IPS DF 4.7 (cell line): Measurements from ENCODE around the gene PATZ1.
"Not testable (repeated sequence)": the region's sequence is repeated elsewhere in the genome, so short reads cannot be mapped to it uniquely, and the experiment has no call there.

Experiments used
- DNase-seq: peaks from one replicate; pipeline ENCODE4 v3.0.0-alpha.2; 2013; ENCODE audit warnings: low spot score; ENCODE audit errors: extremely low read depth

Gene PATZ1

DNA sequence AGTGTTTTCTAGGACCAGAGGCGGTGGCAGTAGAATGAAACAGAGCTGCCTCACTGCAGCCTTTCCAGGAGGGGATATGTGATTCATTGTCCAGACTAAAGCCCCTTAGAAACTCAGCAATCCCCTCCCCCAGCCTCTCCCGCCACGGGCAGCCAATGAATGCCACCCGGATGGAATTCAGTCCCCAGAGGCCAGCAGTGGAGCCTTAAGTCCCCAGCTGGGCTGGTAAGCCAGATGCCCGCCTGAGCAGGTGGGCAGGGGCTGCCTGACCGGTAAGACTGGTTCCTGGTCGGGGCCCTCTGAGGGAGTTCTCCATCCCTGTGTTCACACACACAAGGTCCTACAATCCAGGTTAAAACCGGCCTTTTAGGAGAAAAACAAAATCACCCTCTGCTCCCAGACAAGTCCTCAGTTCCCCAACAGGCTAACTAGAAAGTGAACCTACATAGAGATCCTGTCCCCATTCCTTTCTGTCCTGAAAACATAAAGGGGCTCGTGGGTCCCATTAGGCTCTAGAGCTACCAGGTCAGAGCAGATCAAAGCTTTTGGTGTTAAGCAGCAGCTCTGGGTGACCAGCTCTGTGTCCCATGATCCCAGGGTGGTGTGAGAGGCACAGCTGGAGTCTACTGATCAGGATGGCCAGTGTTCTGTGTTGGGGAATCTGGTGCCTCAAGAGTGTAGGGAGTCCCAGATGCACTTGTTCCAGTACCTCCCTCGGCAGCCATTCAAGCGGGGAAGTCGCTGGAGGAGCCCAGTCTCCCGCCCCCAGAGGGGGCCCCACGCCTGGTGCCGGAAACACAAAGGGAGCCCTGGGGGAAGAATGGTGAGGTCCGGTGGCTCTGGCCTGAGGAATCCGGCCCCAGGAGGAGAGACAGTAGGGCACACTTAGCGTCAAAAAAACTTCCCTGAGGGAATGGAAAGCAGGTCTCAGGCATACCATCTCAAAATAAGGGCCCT, 2.6 kb downstream of the PATZ1 start:
- DNase-seq, result no peak

DNA sequence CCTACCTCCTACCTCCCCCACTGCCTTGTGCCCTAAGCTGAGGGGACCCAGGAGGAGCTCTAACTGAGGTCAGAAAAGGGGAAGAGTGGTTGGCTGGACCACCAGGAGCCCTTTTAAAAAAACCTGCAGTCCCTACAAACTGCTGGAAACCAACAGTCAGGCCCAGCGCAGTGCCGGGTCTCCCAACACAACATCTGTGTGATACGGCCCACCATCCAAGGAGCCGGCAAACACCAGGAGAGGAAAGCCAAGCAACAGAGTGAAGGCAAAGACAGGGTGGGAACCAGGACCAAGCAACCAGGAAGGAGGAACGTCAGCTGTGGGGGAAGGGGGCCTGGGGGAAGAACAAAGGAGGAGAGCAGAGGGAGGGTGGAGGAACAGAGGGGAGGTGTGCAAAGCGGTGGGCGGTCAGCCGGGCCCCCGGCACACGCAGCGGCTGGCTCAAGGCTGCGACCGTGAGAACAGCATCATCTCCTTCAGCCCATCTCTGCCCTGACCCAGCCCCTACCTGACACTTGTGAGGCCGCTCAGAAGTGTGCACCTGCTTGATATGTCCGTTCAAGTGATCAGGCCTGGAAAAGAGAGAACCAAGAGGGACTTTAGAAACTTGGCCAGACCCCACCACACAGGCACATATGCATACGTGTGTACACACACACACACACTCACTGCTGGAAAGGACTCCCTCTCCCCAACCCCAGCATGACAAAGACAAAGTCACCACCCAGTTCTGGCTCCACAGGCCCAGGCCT, 3.6 kb downstream of the PATZ1 start:
- no peak for DNase-seq

DNA sequence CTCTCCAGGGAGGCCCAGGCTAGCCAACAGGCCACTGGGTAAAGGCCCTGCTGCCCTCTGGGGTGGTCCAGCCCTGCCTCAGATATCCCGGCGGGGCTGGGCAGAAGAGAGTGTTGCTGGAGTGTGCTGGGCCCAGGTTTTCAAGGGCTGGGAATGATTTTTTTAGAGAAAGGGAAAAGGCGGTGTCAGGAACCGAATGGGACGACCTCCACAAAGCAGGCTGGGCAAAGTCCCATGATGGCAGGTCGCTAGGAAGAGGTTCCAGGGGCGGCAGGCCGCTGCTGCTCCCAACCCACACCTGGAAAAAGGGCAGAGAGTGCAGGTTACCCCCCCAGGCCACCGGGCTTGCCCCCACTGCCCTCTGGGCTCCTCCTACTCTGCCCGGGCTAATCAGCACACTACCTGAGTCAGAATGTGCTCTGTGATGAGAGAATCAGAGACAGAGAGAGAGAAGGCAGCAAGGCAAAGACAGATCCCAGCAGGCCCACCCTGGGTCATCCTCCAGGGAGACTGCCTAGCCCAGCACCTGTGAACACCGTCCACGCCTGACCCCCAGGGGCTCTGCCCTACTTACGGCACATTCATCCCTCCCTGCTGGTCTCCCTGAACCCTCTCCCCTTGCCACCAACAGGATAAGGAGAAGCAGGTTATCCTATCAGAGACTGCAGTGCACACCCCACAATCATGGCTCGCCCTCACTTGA, 4.6 kb downstream of the PATZ1 start:
- no peak for DNase-seq

DNA sequence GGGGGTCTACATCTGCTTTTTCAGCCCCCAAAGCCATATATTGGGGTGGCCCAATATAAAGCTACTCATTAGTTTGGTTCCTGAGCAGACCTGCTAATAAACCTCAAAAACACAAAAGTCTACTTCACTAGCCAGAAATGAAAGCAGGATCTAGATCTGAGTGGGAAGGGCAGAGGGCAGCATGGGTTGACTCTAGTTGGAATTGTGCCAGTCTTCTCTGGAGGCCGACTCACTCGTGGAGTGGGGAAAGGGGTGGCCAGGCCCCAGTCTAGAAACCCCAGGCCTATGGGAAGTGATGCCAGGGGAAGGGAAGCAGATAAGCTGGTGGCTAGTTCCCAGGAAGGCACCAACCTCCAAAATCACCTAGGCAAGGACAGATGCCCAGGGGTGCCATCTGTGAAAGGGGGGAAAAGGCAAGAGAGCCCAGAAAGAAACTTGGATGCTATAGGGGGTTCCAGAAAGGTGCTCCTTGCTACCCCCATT, 5.3 kb downstream of the PATZ1 start:
- DNase-seq, result no peak

DNA sequence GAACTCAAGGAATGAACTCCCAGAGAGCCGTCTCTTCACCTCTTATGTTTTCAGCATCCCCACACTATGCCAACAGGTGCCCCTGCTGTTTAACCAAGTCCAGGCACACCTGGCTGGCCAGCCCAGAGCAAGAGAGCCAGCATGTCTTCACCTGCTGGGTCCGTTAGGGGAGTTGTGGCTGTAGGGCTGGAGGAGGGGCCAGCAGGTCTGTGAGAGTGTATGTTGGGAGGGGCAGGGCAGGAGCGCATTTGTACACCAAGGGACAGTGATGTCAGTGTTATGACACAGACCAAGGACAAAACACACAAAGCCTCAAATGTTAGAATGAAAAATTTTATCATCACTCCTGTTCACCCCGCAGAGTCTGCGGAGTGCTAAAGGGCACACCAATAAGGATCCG, 5.8 kb downstream of the PATZ1 start:
- DNase-seq, result no peak

DNA sequence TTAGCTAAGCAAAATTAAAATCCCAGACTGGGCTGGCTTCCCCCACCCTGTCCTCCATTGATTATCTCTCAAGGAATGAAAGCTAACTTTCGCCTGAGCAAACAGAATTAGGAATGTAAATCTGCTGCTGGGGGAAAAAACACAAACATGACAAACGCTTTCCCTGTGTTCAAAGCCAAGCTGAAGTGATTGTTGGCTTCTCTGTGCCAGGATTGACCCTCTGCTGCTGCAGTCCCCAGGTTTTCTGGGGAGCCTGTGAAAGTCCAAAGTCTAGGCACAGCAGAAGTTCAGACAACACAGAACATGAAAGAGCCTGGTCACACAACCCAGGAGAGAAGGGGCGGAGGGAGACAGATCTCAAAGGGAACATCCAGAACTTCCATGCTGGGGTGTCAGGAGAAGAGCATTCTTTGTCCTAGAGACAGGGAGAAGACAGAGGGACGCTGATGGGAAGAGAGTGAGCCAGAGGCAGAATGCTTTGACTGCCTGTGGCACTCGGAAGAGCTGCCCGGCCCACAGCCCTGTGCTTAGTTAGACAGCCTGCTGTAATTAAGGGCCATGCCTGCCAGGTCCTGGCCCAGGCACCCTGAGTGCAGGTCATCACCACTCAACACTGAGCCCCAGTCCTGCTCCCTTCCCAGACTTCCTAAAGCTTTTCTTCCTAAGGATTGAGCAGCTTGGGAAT, 6.9 kb downstream of the PATZ1 start:
- no peak for DNase-seq

DNA sequence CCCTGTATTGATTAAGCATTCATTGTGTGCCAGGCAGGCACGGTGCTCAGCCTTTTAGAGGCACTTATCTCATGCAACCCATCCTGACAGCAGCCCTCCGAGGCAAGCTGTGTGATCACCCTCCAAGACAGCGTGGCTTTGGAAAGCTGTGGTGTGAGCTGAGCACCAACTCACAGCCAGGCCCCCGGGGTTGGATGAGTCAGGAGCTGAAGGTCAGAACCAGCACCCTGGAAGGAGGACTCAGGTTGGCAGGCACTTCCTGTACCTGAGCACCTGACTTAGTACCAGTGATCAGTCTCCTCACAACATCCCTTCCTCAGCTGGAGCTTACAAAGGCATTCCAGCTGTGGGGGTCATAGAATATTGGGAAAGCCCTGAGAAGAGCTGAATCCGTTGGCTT, 9.0 kb downstream of the PATZ1 start:
- DNase-seq, result no peak

DNA sequence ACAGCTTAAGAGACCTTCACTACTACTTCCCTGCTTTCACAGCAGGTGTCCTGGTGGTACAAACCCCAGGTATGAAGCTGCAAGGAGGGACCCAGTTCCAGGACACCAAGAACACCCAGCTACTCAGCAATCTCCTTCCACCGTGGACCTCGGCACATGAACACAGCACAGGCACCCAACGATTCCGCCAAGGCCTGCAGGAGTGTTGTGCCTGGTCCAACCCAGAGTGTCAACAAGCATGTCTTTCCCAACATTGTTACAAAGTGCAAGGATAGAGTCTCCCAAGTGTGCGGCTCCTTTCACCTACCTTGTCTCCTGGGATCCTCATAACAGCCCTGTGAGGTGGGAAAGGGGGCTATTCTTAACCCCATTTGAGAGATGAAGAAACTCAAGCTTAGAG, 11.8 kb downstream of the PATZ1 start:
- no peak for DNase-seq

DNA sequence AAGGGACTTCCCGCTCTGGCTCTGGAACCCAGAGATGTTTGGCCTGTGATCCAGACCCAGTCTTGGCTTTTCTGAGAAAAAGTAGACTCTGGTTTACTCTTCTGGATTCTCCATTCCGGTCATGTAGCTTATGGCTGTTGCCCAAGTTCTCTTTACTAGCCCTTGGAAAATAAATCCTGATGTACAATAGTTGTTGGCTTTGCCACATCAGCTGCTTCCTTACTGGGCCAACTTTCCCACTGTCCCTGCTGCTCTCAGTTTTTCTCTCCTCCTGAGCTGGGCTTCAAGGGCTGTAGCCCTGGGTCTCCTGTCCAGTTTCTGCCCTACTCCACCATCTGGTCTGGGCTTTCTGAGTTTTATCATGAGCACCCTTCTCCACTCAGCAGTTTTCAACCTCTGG, 12.5 kb downstream of the PATZ1 start:
- no peak for DNase-seq

DNA sequence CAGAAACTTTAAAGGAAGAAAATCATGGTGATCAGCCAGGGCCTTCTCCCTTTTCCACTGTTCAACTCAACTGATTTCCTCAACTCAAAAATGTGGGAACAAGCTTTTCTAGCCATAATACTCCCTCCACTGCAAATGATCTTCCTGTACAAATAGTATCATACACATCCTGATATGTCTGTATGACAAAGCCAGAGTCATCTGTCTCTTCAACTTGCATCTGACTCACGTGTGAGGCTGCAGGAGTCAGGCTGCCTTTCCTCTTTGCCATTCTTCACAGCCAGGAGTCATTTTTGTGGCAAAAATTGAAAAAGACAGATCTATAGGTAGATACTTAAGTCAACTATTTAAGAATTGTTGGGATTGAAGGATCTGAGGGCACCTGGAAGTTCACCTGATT, 13.3 kb downstream of the PATZ1 start:
- DNase-seq, result no peak

DNA sequence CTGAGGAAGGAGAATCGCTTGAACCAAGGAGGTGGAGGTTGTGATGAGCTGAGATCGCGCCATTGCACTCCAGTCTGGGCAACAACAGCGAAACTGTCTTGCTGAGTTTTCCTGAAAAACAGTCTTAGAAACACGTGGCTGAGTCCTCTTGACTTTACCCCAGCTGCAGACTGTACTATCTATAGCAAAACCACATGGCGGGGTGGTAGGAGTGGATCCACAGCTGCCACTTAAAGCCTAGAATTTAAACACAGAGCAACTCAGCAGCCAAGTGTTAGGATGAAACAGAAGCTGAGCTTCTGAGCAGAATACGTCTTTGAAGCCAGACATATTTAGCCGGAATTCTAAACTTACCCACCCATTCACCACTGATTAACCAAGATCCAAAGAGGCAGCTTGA, 14.1 kb downstream of the PATZ1 start:
- no peak for DNase-seq

DNA sequence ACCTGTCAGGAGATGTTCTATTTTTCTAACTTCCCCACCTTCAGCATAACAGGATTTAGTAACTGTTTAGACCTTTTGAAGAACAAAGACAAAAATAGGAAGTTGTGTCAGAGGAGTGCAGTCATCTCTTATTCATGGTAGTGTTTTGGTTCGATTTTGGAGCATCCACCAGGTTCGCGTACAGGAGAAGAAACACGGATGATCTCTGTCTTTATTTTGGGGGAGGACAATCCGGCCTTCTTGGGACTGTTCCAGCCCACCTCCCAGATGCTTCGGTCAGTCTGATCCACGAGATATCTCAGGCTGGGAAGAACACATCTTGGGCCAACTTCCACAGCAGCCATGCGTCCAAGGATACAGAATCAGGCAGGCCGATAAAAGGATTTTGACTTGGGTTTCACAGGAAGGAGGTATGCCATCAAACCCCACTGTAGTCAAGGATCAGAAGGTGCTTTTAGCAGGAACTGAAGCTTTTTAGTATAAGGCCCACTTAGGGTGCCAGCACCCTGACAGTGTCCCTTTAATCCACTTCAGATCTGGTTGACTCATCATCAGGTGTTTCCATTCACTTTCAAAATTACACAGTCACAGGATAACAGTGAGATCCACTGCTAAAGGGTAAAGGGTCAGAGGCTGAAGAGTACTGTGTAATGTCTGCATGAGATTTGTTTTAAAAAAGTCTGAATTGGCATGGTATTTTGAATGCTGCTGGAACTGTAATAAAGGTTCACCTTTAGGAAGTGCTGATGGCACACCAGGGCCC, 16.5 kb downstream of the PATZ1 start:
- DNase-seq, result no peak

DNA sequence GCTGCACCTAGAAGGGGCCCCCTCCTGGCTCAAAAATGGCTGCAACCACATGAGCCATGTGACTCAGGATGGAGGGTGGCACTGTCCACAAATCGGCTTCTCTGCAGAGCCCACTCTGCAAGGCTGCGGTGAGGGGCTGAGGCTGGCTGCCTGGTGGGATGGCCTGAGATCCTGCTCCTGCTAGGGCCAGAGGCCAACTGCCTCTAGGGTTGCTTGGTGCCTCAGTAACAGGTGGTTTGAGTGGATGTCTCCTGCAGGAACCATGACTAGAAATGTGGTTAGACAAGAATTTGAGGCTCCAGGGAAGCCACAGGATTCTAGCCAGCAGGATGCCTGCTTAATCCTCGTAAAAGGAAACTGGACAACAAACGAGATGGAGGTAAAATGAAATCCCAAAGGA, 17.1 kb downstream of the PATZ1 start:
- no peak for DNase-seq

DNA sequence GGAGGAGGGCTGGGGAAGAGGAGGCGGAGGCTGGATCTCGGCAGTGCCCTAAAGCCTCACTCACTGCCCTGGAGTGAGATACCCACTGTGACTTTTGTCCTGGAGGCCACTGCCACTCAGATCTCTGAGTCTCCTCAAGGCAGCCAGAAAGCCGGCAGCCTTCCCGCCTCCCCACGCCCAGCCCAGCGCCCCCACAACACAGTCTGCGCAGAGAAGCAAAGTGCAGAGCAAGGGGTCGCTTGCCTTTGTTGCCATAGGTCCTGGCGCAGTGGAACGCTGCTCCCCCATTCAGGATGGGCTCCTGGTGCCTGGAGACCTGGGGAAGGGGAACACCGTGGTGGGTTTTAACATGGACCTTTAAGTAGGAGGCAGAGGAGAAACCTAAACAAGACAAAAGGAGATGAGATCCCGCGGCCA, 17.6 kb downstream of the PATZ1 start:
- DNase-seq, result no peak

DNA sequence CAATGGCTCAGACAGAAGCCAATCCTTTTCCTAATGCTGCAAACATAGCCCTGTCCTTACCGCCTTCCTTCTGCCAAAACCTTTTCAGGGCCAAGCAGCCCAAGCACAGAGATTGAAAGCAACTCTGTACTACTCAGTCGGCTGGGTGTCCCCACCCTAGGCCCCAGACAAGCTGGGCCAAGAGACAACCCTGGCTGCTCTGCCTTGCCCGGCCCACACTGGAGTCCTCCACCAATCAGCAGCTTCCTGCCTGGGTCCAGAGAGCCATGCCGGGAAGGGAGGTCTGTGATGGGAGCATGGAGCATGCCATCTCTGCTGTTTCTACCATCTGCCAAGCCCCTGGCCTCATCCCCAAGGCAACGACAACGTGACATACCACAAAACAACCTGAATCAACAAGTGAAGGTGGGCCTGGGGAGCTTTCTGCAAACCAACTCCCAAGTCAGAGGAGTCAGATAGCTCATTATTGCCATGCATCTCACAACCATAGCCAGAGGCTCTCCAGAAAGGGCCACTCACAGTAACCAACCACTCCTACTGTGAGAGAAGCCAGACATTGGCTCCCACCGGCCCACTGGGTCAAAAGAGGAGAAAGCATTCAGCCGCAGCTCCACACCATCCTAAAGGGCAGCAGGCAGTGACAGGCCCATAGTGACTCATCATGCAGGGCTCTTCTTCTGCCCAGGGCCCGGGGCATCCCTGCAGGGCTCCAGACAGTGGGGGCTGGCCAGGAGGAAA, 18.2 kb downstream of the PATZ1 start:
- no peak for DNase-seq

DNA sequence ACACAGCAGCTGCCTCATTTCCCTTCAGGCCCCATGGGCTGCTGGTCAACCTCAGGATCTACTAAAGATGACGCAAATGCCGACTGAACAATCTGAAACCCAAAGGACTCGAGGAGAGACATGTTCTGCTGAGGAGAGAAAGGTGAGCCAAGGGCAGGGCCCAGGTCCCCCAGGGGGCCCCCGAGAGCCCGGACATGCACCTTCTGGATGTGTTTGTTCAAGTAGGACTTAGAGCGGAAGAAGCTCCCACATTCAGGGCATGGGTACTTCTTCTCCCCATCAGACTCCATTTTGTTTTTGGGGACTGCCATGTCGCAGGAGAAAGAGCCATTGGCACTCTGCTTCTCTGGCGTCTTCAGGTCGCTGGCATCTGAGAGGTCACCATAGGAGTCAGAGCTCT, 19.3 kb downstream of the PATZ1 start:
- DNase-seq, result no peak

DNA sequence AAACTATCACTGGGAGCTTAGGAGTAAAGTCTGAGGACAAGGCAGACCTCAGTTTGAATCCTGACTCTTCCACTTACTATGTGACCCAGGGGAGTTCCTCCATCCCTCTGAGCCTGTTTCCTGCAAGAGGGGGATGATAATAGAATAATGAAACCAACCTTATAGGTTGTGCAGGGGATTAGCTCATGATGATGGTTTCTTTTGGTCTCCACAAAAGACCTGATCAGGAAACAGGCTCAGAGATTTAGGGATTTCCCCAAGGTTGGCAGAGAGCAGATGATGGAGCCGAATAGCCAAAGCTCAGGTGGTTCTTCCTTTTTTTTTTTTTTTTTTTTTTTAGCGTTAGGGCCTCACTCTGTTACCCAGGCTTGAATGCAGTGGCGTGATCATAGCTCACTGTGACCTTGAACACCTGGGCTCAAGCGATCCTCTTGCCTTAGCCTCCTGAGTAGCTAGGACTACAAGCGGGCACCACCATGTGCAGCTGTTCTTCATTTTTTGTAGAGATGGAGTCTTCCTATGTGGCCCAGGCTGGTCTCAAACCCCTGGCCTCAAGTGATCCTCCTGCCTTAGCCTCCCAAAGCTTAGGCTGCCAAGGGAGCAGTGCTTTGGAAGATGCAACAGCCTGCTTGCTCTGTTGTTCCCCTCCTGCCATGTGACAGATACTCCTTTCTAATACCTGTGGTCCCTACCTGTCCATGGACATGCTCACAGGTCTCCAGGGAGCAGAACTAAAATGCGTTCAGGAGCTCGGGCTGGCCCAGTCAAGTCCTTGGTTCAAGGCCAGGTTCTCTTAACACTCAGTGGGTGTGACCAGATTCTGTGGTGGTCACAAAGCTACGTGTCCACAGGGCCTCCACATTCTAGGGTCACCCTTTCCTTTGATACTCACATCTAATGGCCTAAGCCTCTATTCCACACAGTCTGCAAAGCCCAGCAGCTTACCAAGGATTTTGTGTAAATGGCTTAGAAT, 22.3 kb downstream of the PATZ1 start:
- DNase-seq, result no peak

DNA sequence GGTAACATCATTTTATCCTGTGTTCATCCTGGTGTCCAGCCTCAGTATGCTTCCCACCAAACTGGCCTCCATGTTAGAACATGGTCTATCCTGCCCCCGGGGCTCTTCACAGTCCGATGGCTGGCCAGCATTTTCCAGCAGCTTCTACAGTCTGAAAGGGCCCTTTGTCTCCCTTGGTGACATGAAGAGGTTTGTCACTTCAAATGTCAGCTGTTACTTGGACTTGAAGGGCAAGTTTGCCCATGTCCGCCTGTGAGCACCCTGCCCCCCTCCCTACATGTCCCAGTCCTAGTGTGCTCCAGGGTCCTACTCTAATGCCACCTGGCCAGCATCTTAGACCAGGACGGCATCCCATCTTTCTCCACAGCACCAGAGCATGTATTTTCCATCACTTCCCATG, 24.7 kb downstream of the PATZ1 start:
- DNase-seq, result no peak

DNA sequence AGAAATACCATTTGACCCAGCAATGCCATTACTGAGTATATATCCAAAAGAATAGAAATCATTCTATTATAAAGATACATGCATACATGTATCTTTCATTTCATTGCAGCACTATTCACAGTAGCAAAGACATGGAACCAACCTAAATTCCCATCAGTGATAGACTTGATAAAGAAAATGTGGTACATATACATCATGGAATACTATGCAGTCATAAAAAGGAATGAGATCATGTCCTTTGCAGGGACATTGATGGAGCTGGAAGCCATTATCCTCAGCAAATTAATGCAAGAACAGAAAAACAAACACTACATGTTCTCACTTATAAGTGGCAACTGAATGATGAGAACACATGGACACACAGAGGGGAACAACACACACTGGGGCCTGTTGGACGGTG, 31.9 kb downstream of the PATZ1 start:
- DNase-seq, result not testable (repeated sequence)
